GM23338 (cell line): ENCODE data around the gene PRR19.

Source experiments
- CTCF ChIP-seq, 2 experiments: fragments of 200-600 bp in 1 of 2; sonication (generic) in 1 of 2; conservative IDR thresholded peaks; 2 replicates each; pipeline versions ENCODE4 v1.5.1 to v1.6.1; 2016 to 2017; ENCODE audit warnings: antibody characterized with exemption in 2 of 2, low read depth in 2 of 2, mild to moderate bottlenecking in 2 of 2, moderate library complexity in 1 of 2
- EZH2 ChIP-seq: fragments of 200-600 bp; sonication (generic); IDR thresholded peaks from one replicate; pipeline ENCODE4 v1.8.0; 2017; ENCODE audit warnings: antibody characterized with exemption, mild to moderate bottlenecking, low read depth; ENCODE audit not compliant: unreplicated experiment
- EZH2phosphoT487 ChIP-seq: fragments of 200-600 bp; sonication (generic); IDR thresholded peaks from one replicate; pipeline ENCODE4 v1.8.1; 2018; ENCODE audit warnings: antibody characterized with exemption; ENCODE audit not compliant: unreplicated experiment
- NANOG ChIP-seq: IDR thresholded peaks from 2 replicates; pipeline ENCODE4 v1.6.1; 2016; ENCODE audit warnings: antibody characterized with exemption, borderline replicate concordance
- POLR2AphosphoS5 ChIP-seq: IDR thresholded peaks from 2 replicates; pipeline ENCODE4 v1.6.1; 2016; ENCODE audit warnings: antibody characterized with exemption, low read depth
- REST ChIP-seq: IDR thresholded peaks from one replicate; pipeline ENCODE4 v1.6.1; 2018; ENCODE audit warnings: antibody characterized with exemption; ENCODE audit not compliant: unreplicated experiment

- no peak for TF ChIP-seq CTCF (conservative IDR thresholded peaks at IDR 0.05; ENCODE audit: low read depth in 2 of 2)
- TF ChIP-seq EZH2: no peak
- TF ChIP-seq POLR2AphosphoS5: no peak
- no peak for TF ChIP-seq EZH2phosphoT487
- TF ChIP-seq NANOG: no peak
- TF ChIP-seq REST: no peak
Measured at GRCh38 chr19:42281827-42282762, 19.8 kb upstream of the PRR19 start.
